ENCODE data around the gene MRPL42.
"Not testable (repeated sequence)": the region's sequence is repeated elsewhere in the genome, so short reads cannot be mapped to it uniquely, and the experiment has no call there.

Gene MRPL42

GRCh38 chr12:93447555-93448290, 19.6 kb upstream of the MRPL42 start:
- DNase-seq, result no peak

- DNase-seq, result no peak
These were observed 18.5 kb upstream of the MRPL42 start for GRCh38 chr12:93448796-93449195.

- DNase-seq, result no peak
These were observed 18.0 kb upstream of the MRPL42 start for GRCh38 chr12:93449277-93449676.

GRCh38 chr12:93451423-93452158, 15.7 kb upstream of the MRPL42 start:
- DNase-seq, result no peak

- no peak for DNase-seq
These were observed 13.7 kb upstream of the MRPL42 start for GRCh38 chr12:93453633-93454032.

- DNase-seq, result no peak
These were observed 11.2 kb upstream of the MRPL42 start for GRCh38 chr12:93456077-93456476.

- no peak for DNase-seq
These were observed 8.2 kb upstream of the MRPL42 start for GRCh38 chr12:93459097-93459496.

- DNase-seq, result no peak
These were observed 7.3 kb upstream of the MRPL42 start for GRCh38 chr12:93460003-93460402.

GRCh38 chr12:93460902-93461301, 6.4 kb upstream of the MRPL42 start:
- no peak for DNase-seq

- no peak for DNase-seq
These were observed 5.8 kb upstream of the MRPL42 start for GRCh38 chr12:93461503-93461902.

- DNase-seq, result no peak
These were observed 1.5 kb upstream of the MRPL42 start for GRCh38 chr12:93465841-93466240.

GRCh38 chr12:93466625-93467350, 526 bp upstream of the MRPL42 start:
- no peak for DNase-seq

GRCh38 chr12:93468008-93468371, 676 bp downstream of the MRPL42 start:
- DNase-seq, result no peak

- DNase-seq, result no peak
These were observed 2.1 kb downstream of the MRPL42 start for GRCh38 chr12:93469386-93469785.

GRCh38 chr12:93476555-93476954, 9.2 kb downstream of the MRPL42 start:
- no peak for DNase-seq

GRCh38 chr12:93482721-93483120, 15.4 kb downstream of the MRPL42 start:
- DNase-seq, result no peak

GRCh38 chr12:93483151-93483807, 16.0 kb downstream of the MRPL42 start:
- DNase-seq, result no peak

- no peak for DNase-seq
These were observed 17.1 kb downstream of the MRPL42 start for GRCh38 chr12:93484315-93484981.

- DNase-seq, result not testable (repeated sequence)
These were observed 25.5 kb downstream of the MRPL42 start for GRCh38 chr12:93492808-93493207.

GRCh38 chr12:93494096-93494495, 26.8 kb downstream of the MRPL42 start:
- DNase-seq, result no peak

GRCh38 chr12:93497456-93497855, 30.1 kb downstream of the MRPL42 start:
- DNase-seq, result no peak

GRCh38 chr12:93498813-93499212, 31.5 kb downstream of the MRPL42 start:
- not testable (repeated sequence) for DNase-seq

- no peak for DNase-seq
These were observed 32.9 kb downstream of the MRPL42 start for GRCh38 chr12:93500201-93500600.

Data from stimulated activated naive CD4-positive, alpha-beta T cell treated with Interleukin-2 at 50 U/mL for 16 hours (primary cell).